Measurements from ENCODE around the gene STK24.

STK24 gene

GRCh38 chr13:98548230-98548629 is 28.7 kb downstream of the STK24 start:
- H3K27ac ChIP-seq = no peak overlapping the region
- TF ChIP-seq ZFX (IDR thresholded peaks at IDR 0.05; ENCODE audit: borderline replicate concordance) (no peak), CTCF (IDR thresholded peaks at IDR 0.05) (no peak)

- TF ChIP-seq ZFX (IDR thresholded peaks at IDR 0.05; ENCODE audit: borderline replicate concordance) (no peak), CTCF (IDR thresholded peaks at IDR 0.05) (no peak)
- H3K27ac ChIP-seq = no peak overlapping the region
These were observed 29.5 kb downstream of the STK24 start for GRCh38 chr13:98547455-98547854.

GRCh38 chr13:98546402-98546801 is 30.5 kb downstream of the STK24 start:
- H3K27ac ChIP-seq = no peak overlapping the region
- no peak for TF ChIP-seq CTCF (IDR thresholded peaks at IDR 0.05)
- no peak for TF ChIP-seq ZFX (IDR thresholded peaks at IDR 0.05; ENCODE audit: borderline replicate concordance)

GRCh38 chr13:98544104-98544710 is 32.7 kb downstream of the STK24 start:
- H3K27ac ChIP-seq = no peak overlapping the region
- TF ChIP-seq ZFX (IDR thresholded peaks at IDR 0.05; ENCODE audit: borderline replicate concordance) (no peak), CTCF (IDR thresholded peaks at IDR 0.05) (no peak)

GRCh38 chr13:98543378-98544103 is 33.4 kb downstream of the STK24 start:
- no peak overlapping the region for H3K27ac ChIP-seq
- TF ChIP-seq CTCF (IDR thresholded peaks at IDR 0.05) (no peak), ZFX (IDR thresholded peaks at IDR 0.05; ENCODE audit: borderline replicate concordance) (no peak)

GRCh38 chr13:98542568-98543377 is 34.1 kb downstream of the STK24 start:
- H3K27ac ChIP-seq = no peak overlapping the region
- TF ChIP-seq CTCF (IDR thresholded peaks at IDR 0.05) = no peak
- no peak for TF ChIP-seq ZFX (IDR thresholded peaks at IDR 0.05; ENCODE audit: borderline replicate concordance)
